Pons (tissue), 1 donor: ENCODE measurements around the gene MRPL1.
A peak's percentile ranks its signal among the peaks of the same experiment; 100 is the strongest.
"Not testable (repeated sequence)": the region's sequence is repeated elsewhere in the genome, so short reads cannot be mapped to it uniquely, and the experiment has no call there.

Source experiments
- DNase-seq: peaks from one replicate; pipeline ENCODE4 v3.0.0-alpha.2; 2016; ENCODE audit warnings: low spot score

The MRPL1 gene

DNA sequence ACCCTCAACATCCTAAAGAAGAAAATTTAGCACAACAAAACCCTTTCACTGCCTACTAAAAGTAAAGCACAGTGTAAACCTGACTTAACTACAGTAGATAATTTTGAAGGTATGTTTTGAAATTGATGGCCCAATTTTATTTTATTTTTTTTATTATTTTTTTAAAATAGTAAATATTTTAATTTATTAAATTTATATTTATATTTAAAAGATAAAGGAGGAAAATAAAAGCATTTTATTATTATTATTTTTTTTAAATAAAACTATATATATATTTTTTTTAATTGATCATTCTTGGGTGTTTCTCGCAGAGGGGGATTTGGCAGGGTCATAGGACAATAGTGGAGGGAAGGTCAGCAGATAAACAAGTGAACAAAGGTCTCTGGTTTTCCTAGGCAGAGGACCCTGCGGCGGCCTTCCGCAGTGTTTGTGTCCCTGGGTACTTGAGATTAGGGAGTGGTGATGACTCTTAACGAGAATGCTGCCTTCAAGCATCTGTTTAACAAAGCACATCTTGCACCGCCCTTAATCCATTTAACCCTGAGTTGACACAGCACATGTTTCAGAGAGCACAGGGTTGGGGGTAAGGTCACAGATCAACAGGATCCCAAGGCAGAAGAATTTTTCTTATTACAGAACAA lies 120.4 kb downstream of the MRPL1 start:
- not testable (repeated sequence) for DNase-seq

DNA sequence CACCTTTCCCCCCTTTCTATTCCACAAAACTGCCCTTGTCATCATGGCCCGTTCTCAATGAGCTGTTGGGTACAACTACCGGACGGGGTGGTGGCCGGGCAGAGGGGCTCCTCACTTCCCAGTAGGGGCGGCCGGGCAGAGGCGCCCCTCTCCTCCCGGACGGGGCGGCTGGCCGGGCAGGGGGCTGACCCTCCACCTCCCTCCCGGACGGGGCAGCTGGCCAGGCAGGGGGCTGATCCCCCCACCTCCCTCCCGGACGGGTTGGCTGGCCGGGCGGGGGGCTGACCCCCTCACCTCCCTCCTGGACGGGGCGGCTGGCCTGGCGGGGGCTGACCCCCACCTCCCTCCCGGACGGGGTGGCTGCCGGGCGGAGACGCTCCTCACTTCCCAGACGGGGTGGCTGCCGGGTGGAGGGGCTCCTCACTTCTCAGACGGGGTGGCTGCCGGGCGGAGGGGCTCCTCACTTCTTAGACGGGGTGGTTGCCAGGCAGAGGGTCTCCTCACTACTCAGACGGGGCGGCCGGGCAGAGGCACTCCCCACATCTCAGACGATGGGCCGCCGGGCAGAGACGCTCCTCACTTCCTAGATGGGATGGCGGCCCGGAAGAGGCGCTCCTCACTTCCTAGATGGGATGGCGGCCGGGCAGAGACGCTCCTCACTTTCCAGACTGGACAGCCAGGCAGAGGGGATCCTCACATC lies 121.1 kb downstream of the MRPL1 start:
- DNase-seq: not testable (repeated sequence)

DNA sequence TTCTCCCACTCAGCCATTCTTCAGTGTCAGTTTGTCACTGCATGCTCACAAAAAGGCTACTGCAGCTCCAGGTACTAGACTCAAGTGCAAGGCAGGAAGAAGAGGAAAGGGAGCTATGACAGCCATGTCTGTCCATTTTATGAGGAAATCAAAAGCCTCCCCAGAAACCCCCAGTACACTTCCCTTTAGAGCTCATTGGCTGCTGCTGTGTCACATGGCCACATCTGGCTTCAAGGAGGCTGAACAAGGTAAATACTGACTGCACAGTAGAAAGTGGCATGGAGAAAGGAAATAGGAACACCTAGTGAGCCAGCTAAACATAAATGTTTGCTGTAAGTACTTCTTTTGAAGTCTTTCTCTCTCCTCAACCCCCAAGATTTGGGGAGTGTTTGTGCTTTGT lies 127.3 kb downstream of the MRPL1 start:
- no peak for DNase-seq

DNA sequence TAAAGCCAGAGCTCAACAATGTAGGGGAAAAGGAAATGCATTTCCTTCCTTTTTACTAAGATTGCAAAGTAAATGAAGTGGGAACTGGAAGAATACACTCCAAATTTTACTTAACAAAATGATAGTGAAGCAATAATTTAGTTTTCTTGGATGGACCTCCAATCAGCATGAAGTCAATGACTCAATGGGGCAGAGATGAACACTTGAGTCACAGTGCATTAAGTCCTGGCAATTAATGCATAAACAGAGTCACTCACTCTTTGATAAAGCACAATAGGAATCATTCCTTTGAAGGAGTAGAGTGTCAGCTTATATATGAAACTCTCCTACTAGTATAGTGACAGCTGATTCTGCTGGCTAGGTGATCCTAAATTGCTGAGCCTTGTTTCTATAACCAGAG lies 127.8 kb downstream of the MRPL1 start:
- no peak for DNase-seq

DNA sequence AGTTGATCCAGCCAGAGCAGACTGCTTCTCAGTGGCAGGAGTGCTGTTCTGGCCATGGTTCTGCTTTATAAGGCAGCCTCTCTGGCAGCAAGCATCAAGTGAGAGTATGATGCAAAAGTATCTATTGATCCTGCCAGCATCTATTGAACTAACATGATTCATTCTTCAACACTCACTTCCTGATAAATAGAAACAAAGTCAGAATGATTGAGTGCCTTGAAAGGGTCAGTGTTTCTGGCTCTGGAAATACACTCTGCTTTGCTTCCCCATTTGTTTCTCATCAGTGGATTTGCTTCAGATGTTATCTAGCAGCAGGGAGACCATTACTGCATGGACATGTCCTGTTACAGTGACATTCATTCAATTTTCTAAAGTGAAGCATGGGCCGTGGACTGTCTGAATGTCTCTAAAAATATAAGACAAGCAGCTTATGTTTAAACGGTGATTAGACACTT lies 128.3 kb downstream of the MRPL1 start:
- no peak for DNase-seq

DNA sequence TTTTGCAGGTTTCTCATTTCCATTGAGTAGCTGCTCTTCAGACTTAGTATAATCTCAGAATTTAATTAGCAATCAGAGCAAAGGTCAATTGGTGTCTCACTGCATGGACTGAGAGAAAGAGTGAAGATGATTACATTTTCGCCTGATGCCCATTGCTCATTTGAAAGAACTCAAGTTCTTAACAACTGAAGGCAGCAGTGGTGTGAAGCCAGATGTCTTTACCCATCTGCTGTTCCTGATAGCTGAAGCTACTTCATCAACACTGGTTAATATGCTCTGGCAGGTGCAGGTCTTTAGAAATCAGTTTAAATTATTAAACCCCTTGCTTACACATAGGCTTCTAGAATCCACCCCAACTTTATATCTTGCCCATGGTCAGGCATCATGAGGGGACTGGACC lies 130.0 kb downstream of the MRPL1 start:
- DNase-seq: no peak

DNA sequence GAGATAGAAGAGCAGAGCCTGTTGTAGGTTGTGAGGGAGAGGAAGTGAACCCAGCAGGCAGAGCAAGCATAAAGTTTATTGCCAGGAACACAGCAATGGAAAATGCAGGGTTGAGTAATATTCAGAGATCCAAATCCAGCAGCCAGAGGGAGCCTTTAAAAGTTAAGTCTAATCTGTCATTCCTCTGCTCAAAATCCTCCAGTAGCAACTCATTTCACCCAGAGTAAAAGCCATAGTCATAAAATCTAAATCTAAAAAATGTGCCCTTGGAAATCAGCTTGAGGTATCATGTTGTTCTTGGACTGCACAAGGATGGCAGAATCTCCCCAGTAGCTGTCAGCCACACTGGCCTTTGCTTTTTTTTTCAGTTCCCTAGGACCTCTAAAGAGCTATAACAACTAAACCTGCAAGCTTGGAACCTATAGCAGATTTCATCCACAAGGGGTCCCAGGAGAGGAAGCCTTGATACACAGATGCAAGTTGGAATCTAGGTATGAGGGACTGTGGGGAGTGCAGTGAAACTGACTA lies 131.6 kb downstream of the MRPL1 start:
- DNase-seq: peak; percentile 29

DNA sequence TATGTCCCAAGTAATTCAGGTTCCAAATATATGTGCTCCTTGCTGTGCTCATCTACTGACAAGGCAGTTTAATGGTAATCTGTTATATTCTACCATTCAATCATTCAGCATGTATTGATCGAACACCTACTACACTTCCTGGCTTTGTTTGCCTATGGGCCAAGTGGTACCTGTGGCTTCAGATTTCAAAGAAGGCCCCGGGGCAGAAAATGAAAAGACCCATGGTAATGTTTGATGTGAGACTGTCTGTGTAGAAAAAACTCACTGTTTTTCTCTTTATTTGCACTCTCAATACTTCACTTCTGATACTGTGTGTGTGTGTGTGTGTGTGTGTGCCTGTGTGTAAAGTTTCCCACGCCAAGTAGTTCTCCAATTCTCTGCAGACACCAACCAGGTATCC lies 133.4 kb downstream of the MRPL1 start:
- no peak for DNase-seq

DNA sequence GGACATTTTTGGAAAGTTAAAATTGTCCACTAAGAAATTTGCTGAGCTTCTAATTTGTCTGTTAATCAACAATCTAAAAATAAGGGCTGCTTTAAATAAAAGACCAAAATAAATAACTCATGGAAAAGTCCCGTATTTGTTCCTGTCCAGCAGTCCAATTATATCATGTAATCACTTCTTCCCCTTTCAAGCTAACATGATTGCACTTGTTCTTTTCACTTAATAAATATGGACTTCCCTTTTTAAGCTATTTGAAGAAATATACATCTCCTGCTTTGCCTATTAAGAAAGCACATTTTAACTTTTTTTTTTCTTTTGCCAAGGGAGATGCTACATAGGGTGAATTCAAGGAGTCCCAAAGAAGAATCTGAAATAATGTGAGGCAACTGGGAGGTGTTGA lies 138.9 kb downstream of the MRPL1 start:
- no peak for DNase-seq

DNA sequence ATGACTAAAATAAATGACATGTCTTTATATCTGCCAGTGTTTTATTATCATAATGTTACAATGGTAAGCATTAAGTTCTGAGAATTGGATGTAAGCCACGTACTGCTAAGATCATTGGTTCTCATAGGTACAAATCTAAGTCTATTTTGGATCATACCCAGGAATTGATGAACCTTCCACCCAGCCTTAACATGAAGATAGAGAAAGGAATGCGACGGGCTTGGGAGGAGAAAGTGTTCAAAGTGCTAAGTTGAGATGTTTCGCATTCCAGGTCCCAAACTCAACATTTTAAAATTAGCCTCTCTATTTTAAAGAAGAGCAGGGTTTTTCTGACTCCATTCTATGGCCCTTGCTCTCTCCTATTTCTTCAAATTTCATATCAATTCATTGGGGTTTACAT lies 139.6 kb downstream of the MRPL1 start:
- no peak for DNase-seq
